ENCODE data around the gene NME3.

Gene NME3

GRCh38 chr16:1778200-1779179 is 7.1 kb upstream of the NME3 start:
- no peak for DNase-seq (ENCODE audit: extremely low spot score)
- TF ChIP-seq CTCF (IDR thresholded peaks at IDR 0.05; ENCODE audit: control extremely low read depth, extremely low read depth, low read depth, missing control alignments): no peak
- CTCF ChIA-PET: interaction anchor here (0.8 kb wide), 1 partner anchor 10 kb away, joined by 3 read pairs; no protein-coding TSS in a partner anchor
- POLR2A ChIA-PET: no interaction called here

- ChIA-PET CTCF (interaction anchor here (0.8 kb wide), 1 partner anchor 10 kb away, joined by 3 read pairs; no protein-coding TSS in a partner anchor), POLR2A (interaction anchor here (0.5 to 0.6 kb wide), 2 partner anchors 304 to 1107 kb away, joined by 3 to 4 read pairs; no protein-coding TSS in a partner anchor)
- TF ChIP-seq CTCF (IDR thresholded peaks at IDR 0.05; ENCODE audit: control extremely low read depth, extremely low read depth, low read depth, missing control alignments): no peak
- no peak for DNase-seq (ENCODE audit: extremely low spot score)
Measured at GRCh38 chr16:1777375-1778199, 6.2 kb upstream of the NME3 start.

GRCh38 chr16:1776991-1777374 is 5.6 kb upstream of the NME3 start:
- no peak for TF ChIP-seq CTCF (IDR thresholded peaks at IDR 0.05; ENCODE audit: control extremely low read depth, extremely low read depth, low read depth, missing control alignments)
- CTCF ChIA-PET: no interaction called here
- POLR2A ChIA-PET: interaction anchor here (0.5 to 0.6 kb wide), 2 partner anchors 304 to 1106 kb away, joined by 3 to 4 read pairs; no protein-coding TSS in a partner anchor
- no peak for DNase-seq (ENCODE audit: extremely low spot score)

- DNase-seq (ENCODE audit: extremely low spot score): no peak
- no peak for TF ChIP-seq CTCF (IDR thresholded peaks at IDR 0.05; ENCODE audit: control extremely low read depth, extremely low read depth, low read depth, missing control alignments)
- ChIA-PET POLR2A (no interaction called here), CTCF (no interaction called here)
Measured at GRCh38 chr16:1776672-1776955, 5.3 kb upstream of the NME3 start.

- POLR2A ChIA-PET: no interaction called here
- CTCF ChIA-PET: no interaction called here
- no peak for DNase-seq (ENCODE audit: extremely low spot score)
- no peak for TF ChIP-seq CTCF (IDR thresholded peaks at IDR 0.05; ENCODE audit: control extremely low read depth, extremely low read depth, low read depth, missing control alignments)
Measured at GRCh38 chr16:1775846-1776671, 4.7 kb upstream of the NME3 start.

Measured in GM10248 (cell line).